GM19239 (cell line): Measurements from ENCODE around the gene PDLIM3.

Experiments used
- DNase-seq: peaks from one replicate; pipeline ENCODE4 v3.0.0; 2011; ENCODE audit warnings: low spot score; ENCODE audit not compliant: insufficient read length
- FAIRE-seq: peaks from 2 replicates; lab custom pipeline; 2011; peaks lifted over from hg19 to GRCh38; lab: Jason Lieb, UNC

Gene PDLIM3

DNA sequence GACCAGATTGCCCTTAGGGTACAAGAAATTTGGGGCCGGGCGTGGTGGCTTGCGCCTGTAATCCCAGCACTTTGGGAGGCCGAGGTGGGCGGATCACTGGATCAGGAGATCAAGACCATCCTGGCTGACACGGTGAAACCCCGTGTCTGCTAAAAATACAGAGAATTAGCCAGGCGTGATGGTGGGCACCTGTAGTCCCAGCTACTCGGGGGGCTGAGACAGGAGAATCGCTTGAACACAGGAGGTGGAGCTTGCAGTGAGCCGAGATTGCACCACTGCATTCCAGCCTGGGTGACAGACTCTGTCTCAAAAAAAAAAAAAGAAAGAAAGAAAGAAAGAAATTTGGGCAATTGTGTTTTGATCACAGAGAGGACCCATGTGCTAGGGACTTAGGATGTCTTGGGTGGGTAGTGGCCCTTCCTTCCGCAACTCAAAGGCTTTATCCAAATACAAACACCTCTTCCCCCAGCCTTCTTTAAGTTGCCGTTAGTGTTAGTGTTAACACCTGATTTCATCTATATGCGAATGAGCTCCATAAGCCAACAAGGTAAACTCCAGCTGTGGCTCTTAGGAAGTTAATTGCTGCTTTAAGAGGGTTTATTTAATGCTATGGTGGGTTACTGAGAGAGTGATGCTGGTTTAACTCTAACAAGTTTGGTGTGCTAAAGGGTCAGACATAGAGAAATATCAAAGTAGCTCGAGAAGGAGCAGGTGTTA, 55.1 kb downstream of the PDLIM3 start:
- no peak for FAIRE-seq
- no peak for DNase-seq

DNA sequence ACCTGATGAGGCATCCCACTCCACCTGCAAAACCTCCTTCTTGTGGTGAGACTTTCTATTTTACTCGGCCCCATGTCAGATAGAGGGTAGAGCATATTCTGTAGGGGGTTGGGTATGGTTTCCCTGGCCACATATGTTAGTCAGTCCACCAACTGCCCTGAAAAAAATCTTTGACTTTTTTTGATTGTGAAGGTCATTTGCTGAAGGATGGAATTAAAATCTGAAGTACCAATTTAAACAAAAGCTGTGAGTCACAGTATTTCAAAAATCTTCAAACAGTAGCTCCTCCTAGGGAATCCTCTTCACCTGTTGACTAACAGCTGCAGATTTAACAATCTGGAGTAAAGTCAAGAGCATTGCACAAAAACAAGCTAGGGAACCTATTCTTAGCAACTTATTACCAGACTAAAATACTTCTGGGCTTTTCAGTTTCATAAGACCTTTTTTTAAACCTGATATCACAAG, 55.8 kb downstream of the PDLIM3 start:
- DNase-seq (peak; percentile 23), FAIRE-seq (peak; percentile 75)

DNA sequence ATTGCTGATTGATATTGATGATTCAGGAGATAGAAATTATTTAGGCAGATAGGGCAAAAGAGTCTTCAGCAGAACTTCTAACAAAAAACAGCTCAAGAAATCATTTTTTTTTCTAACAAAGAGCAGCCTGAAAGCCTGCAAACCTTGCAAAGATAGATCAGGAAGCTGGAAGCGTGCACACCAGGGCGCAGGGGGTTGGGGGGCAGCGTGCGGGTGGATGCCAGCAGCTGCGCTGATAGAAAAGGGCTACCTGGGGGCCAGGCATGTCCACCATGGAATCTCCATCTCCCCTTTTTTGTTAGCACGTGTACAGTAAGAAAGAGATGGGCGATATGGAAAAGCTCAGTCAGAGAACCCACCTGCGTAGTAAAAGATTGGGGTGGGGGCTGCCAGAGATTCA, 62.1 kb downstream of the PDLIM3 start:
- FAIRE-seq (no peak), DNase-seq (no peak)

DNA sequence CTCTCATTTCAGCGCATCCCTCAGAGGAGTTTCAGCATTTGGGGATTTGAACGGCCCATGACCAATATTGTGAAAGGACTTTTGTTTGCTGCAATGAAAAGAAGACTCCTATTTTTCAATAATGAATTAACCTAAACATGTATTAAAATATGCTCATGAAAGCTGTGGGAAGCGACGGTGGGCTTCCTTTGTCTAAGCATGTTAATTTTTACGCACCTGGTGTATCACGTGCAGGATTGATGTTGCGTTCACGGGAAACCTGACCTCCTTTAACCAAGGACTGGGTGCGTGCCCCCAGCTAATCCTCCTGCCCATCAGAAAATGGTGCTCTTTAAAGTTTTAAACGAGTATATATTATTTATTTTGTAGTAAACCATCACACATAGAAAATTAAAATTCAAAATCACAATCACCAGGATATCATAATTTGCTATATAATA, 63.2 kb downstream of the PDLIM3 start:
- no peak for DNase-seq
- no peak for FAIRE-seq

- DNase-seq, result peak; percentile 87
Measured at GRCh38 chr4:185471235-185472102, 63.8 kb downstream of the PDLIM3 start, which contains the start of gene CCDC110. Gene CCDC110, minus strand, starts transcription at chr4:185471733. Its CDS starts 50 bp downstream, at chr4:185471683.

GRCh38 chr4:185470501-185471195, 64.7 kb downstream of the PDLIM3 start:
- FAIRE-seq (peak; percentile 62), DNase-seq (no peak)

More at GRCh38 chr4:185471235-185472102, 63.8 kb downstream of the PDLIM3 start, which contains the start of gene CCDC110:
- peak; percentile 97 for FAIRE-seq

GRCh38 chr4:185469580-185470154, 65.6 kb downstream of the PDLIM3 start:
- FAIRE-seq, result no peak
- no peak for DNase-seq

GRCh38 chr4:185468999-185469398, 66.3 kb downstream of the PDLIM3 start:
- no peak for DNase-seq
- no peak for FAIRE-seq

DNA sequence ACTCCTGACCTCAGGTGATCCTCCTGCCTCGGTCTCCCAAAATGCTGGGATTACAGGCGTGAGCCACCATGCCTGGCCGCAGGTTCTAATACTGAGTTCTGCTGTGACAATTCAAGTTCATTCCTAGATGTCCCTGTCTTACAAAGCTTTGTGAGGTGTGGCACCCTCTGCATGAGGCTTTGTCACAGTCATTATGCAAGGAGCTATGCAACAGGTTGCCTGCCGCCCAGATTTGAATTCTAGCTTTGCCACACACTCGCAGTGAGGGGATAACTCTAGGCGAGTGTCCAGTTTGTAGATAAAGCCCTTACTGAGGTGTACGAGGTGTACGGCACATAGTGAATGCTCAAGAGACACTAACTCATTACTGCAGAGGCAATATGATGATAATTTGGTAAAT, 67.3 kb downstream of the PDLIM3 start:
- DNase-seq (no peak), FAIRE-seq (no peak)

GRCh38 chr4:185467101-185467500, 68.2 kb downstream of the PDLIM3 start:
- DNase-seq, result no peak
- no peak for FAIRE-seq

DNA sequence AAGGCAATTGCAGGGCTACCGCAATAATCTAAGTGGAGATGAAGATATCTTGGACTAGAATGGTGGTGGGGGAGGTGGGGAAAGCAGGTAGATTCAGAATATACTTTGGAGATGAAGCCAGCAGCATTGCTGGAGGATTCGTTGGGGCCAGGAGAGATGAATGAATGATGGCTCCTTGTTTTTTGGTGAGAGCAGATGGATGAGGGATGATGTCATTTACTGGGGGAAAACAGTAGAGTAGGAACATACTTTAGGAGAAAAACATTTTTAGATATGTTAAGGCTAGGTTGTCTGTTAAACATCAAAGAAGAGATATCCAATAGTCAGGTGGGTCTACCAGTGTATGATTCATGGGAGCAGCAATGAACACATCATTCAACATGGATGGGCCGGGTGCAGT, 69.6 kb downstream of the PDLIM3 start:
- FAIRE-seq (no peak), DNase-seq (no peak)

DNA sequence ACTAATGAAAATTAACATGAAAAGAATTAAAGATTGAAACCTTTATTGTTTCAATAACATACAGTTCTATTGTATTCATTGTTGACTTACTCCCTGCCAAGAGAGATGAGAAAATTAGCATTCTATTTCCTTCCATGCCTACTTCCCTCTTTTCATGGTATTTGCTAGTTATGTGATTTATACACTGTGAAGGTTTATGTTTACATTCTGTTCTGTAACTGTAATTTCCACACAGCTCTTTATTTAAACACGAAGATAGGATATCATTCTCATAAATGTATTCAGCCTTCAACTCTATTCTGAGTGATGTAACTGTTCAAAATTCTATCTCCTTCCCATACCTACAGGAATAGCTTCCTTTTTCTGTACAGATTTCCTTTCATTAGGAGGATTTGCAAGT, 70.4 kb downstream of the PDLIM3 start:
- DNase-seq (no peak), FAIRE-seq (no peak)

GRCh38 chr4:185464183-185464582, 71.1 kb downstream of the PDLIM3 start:
- DNase-seq, result no peak
- FAIRE-seq, result no peak

DNA sequence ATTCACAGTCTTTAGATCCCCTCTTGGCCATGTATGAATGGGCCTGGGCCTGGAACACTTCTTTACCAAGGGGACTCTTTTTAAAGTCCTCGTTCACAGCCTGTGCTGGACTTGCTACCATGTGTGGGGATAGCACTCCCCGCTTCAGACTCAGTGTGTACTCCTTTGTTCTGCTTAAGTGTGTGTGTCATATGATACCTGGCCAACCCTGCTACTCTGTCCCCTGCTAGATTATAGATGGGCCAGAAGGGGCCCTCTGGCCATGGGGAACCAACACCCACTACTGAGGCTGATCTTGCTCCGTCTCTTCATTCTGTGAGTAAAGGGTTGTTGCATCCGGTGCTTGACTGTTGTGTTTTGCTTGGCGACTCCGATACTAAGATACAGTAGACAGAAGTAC, 71.8 kb downstream of the PDLIM3 start:
- FAIRE-seq, result no peak
- no peak for DNase-seq

GRCh38 chr4:185461565-185461964, 73.7 kb downstream of the PDLIM3 start:
- no peak for FAIRE-seq
- DNase-seq, result no peak

- no peak for FAIRE-seq
- DNase-seq, result no peak
Measured at GRCh38 chr4:185457136-185457535, 78.2 kb downstream of the PDLIM3 start.

GRCh38 chr4:185456131-185456530, 79.2 kb downstream of the PDLIM3 start:
- no peak for FAIRE-seq
- no peak for DNase-seq
